Skin epidermis (tissue), 12 donors: ENCODE measurements around the gene SMG9.
"Not testable (repeated sequence)": the region's sequence is repeated elsewhere in the genome, so short reads cannot be mapped to it uniquely, and the experiment has no call there.

Source experiments
- H3K27ac ChIP-seq, 21 experiments: fragments of 200-600 bp; sonication (generic) in 11 of 21; one replicate each; pipeline ENCODE4 v1.5.0; 2020; ENCODE audit warnings: mild to moderate bottlenecking in 3 of 21, inconsistent platforms in 2 of 21, moderate library complexity in 2 of 21
- H3K4me3 ChIP-seq, 7 experiments: fragments of 200-600 bp; sonication (generic) in 2 of 7; one replicate each; pipeline ENCODE4 v1.5.0; 2020; ENCODE audit warnings: inconsistent platforms in 2 of 7, mild to moderate bottlenecking in 2 of 7, moderate library complexity in 1 of 7

The SMG9 gene

DNA sequence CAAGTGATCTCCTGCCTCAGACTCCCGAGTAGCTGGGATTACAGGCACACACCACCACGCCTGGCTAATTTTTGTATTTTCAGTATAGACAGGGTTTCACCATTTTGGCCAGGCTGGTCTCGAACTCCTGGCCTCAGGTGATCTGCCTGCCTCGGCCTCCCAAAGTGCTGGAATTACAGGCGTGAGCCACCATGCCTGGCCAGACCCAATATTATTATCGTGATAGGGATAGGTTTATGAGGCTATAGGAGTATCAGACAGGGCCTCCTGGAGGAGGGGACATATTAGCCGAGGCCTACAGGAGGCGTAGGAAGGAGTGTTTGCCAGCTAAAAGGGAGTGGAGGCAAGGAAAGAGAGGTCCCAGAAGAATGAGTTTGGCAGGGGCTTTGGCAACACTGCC is 9.9 kb upstream of the SMG9 start:
- H3K27ac ChIP-seq, result peak overlapping the region in 20 of 21 experiments; percentile 51 to 89 (median 77)
- not testable (repeated sequence) for H3K4me3 ChIP-seq

DNA sequence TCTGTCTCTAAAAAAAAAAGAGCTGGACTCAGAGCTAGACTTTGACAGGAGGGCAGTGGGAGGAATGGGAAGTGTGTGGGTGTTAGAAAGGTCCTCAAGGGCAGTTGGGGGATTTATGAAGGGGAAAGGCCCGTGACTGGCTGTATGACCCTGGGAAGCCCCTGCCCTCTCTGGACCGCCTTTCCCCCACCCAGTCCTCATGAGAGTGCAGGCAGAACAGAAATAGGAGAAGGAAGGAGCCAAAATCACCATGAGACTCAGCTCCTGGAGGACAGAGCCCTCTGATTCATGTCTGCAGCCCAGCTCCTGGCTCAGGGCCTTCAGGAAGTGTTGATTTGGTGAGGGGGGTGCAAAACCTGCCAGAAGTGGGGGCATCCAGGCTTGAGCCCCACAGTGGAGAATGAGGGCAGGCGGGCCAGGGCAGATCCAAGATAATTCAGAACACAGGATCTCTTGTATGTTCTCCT is 8.7 kb upstream of the SMG9 start:
- H3K4me3 ChIP-seq, result no peak overlapping the region
- peak overlapping the region in 17 of 21 experiments; percentile 18 to 88 (median 52) for H3K27ac ChIP-seq

DNA sequence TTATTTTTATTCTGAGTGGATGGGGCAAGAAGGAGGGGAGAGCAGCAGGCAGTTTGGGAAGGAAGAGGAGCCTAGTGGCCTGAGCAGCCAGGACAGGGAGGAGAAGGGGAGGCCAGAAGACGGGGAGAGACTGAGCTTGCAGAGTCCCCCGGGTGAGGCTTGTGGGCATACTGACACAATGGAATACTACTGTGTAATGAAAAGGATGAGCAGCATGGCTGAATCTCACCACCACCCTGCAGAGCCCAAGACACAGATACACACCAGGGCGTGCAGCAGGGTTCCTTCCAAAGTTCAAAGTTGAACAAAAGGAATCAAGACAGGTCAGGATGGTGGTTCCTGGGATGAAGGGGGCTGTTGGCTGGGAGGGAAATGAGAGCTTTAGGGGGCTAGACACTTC is 8.1 kb upstream of the SMG9 start:
- Histone ChIP-seq H3K4me3 (no peak overlapping the region), H3K27ac (peak overlapping the region in 6 of 21 experiments; percentile 17 to 73 (median 56))

DNA sequence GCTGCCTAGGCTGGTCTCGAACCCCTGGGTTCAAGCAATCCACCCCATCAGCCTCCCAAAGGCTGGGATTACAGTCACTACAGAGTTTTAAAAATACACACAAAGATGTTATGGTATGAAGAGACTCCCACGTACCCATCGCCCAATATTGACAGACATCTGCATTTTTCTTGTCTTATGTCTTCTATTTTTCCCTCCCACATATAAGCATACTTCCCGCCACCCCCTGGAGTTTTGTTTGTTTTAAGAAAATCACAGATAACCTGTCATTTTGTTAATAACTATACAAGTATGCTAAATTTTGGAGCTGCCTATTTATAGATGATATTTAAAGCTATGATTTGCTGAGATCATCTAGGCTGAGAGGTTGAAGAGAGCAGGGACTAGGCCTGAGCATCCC is 6.2 kb upstream of the SMG9 start:
- H3K27ac ChIP-seq, result peak overlapping the region in 2 of 21 experiments; percentile 5 to 39
- no peak overlapping the region for H3K4me3 ChIP-seq

DNA sequence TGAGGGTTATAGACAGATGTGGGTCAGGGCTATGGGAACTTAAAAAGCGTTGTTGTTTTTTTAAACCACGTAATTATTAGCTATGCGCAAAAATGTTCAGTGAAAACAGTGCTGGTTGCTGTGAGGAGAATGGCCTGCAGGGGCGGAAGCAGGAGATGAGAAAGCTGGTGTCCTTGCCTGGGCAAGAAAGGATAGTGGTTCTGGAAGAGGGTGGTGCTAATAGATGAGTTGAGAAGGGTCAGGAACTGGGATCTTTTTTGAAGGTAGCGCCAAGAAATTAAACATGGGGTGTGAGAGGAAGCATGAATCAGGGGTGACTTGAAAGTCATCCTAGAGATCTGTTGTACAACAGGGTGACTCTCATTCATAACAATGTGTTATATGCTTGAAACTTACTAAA is 4.8 kb upstream of the SMG9 start:
- Histone ChIP-seq H3K27ac (peak overlapping the region in 13 of 21 experiments; percentile 28 to 93 (median 62)), H3K4me3 (no peak overlapping the region)

DNA sequence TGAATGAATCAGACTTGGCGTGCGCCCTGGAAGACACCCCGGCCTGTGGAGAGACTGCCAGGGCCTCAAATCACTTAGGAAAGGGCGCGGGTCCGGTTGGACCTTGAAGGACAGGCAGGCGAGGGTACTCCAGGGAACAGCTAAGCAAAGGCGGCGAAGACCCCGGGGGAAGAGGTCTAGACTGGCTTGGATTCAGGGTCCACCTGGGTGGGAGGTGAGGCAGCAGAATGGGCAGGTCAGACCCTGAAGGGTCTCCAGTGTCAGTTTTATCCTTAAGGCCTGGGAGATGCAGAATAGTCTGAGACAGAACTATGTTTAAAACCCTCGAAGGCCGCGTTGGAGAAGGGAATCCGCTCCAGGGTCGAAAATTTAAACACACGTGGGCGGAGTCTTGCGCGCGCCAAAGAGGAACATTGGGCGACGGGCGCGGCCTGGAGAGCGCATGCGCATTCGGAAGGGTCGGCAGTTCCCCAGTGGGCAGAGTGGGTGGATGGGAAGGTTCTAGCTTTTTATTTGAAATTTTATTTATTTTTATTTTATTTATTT is 567 bp upstream of the SMG9 start:
- H3K27ac ChIP-seq, result peak overlapping the region; percentile 44 to 99 (median 94)
- H3K4me3 ChIP-seq, result peak overlapping the region; percentile 47 to 72 (median 63)

DNA sequence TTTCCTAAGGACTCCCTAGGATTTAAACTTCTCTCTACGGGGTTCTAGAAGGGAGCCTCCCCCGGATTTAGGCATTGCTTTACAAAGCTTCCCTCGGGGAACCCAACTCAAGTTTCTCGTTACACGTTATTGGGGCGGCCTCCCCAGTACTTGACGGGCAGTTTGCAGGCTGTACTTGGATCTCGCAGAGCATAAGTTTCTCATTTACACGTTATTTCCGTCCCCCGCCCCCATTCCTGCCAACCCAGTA is 584 bp downstream of the SMG9 start:
- Histone ChIP-seq H3K27ac (peak overlapping the region; percentile 44 to 99 (median 94)), H3K4me3 (peak overlapping the region; percentile 47 to 72 (median 63))

DNA sequence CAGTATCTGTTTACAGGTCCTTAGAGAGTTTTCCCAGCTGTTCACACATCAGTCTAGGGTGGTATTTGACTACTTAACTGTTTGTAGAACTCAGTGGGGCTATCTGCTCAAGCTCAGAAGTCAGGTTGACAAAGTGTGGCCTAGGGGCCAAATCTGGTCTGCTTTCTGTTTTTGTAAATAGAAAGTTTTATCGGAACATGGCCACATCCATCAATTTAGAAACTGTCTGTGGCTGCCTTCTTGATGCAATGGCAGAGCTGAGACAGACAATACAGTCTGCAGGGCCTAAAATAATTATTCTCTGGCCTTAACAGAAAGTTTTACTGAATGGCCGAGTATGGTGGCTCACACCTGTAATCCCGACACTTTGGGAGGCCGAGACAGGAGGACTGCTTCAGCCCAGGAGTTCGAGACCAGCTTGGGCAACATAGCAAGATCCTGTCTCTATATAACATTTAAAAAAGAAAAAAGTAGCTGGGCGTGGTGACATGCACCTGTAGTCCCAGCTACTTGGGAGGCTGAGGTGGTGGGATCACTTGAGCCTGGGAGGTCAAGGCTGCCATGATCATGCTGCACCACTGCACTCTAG is 2.4 kb downstream of the SMG9 start:
- Histone ChIP-seq H3K27ac (peak overlapping the region in 15 of 21 experiments; percentile 4 to 99 (median 95)), H3K4me3 (no peak overlapping the region)

DNA sequence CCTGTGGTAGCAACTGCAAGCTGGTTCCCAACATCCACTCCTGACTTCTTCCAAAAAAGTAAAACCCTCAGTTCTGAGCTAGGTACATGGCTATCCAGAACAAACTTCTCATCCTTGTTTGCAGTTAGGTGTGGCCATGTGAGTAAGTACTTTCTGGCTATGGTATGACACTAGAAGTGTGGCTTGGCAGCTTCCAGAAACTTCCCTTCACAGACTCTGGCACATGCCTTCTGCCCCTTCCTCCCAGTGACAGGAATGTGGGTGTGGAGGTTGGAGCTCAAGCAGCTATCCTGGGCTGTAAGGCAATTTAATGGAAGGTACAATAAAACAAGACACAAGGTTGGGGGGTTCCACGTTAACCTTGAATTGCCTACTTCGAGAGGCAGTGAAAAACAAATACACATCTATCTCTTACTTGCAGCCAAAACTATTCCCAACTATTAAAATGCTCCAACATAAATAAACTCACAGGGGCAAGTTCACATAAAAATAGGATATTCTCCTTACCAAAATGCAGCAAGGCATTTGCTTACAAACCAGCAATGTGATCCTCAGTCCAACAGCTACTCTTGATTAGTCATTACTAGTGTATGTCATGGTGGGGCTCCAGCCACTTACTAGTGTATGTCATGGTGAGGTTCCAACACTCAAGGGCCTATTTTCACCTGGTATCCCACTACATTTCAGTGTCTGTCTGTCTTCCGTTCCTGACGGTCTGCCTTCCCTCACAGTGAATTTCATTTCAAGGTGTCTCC is 3.1 kb downstream of the SMG9 start:
- H3K4me3 ChIP-seq, result no peak overlapping the region
- H3K27ac ChIP-seq, result peak overlapping the region in 6 of 21 experiments; percentile 9 to 96 (median 94)

DNA sequence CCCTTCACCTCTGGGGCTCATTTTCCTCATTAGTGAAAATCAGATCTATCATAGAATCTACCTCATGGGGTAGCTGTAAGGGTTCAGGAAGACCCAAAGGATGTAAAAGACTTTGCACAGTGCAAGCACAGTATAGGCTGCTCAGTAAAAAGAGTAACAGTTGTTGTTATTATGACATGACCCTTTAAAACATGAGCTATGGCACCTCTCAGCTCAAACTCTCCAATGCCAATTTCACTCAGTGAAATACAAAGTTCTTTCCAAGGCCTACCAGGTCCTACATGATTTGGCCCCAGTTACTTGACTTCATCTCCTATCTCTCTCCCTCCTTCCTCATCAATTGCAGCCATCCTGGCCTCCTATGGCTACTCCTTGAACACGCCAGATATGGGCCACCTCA is 4.9 kb downstream of the SMG9 start:
- Histone ChIP-seq H3K27ac (peak overlapping the region in 1 of 21 experiments; percentile 43), H3K4me3 (no peak overlapping the region)

DNA sequence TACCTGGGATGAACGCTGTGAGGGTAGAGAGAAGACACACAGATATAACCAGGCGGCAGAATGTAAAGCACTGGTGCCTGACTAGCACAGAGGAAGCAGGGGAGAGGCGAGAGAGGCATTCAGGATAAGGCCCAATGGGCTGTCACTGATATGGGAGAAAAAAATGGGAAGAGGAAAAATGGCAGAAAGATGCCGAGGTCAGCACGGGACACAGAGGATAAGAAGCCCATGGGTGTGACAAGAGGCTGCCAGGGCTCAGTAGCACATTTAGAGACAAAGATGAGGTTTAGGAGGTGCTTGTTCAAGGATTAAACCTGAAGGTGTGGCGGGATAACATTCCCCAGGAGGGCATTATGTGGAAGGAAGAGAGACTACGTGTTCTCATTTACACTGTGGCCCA is 5.6 kb downstream of the SMG9 start:
- H3K27ac ChIP-seq, result peak overlapping the region in 2 of 21 experiments; percentile 10 to 43
- no peak overlapping the region for H3K4me3 ChIP-seq

DNA sequence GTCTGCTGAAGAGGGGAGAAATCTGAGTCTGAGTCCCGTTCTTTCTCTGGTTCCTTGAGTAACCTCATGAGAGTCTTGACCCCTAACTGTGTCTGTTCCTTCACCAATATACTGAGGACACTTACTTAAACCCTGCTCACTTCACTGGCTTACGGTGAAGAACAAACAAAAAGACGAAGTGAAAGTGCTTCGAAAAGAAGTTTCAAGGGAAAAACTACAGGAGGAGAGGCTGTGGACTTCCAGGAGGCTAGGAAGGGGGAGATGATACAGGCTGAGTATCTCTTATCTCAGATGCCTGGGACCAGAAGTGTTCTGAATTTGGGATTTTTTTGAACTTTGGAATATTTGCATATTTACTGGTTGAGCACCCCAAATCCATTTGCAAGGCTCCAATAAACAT is 6.1 kb downstream of the SMG9 start:
- no peak overlapping the region for H3K4me3 ChIP-seq
- peak overlapping the region in 5 of 21 experiments; percentile 8 to 76 (median 43) for H3K27ac ChIP-seq

DNA sequence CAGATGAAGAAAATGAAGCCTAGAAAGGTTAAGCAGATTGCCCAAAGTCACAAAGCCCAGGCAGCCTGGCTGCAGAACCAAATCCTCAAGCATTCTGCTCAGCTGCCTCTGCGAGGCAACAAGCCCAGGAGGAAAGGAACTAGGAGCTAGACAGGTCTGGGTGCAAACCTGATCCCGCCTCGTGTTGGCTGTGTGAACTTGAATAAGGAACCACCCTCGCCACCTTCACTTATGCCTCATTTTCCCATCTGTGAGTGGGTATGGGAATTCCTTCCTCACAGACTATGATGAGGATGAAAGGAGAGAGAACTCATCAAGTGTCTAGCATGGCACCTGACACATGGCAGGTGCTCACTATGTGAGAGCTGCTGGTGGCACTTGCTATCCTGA is 6.6 kb downstream of the SMG9 start:
- H3K4me3 ChIP-seq, result no peak overlapping the region
- H3K27ac ChIP-seq, result peak overlapping the region in 5 of 21 experiments; percentile 8 to 76 (median 21)

DNA sequence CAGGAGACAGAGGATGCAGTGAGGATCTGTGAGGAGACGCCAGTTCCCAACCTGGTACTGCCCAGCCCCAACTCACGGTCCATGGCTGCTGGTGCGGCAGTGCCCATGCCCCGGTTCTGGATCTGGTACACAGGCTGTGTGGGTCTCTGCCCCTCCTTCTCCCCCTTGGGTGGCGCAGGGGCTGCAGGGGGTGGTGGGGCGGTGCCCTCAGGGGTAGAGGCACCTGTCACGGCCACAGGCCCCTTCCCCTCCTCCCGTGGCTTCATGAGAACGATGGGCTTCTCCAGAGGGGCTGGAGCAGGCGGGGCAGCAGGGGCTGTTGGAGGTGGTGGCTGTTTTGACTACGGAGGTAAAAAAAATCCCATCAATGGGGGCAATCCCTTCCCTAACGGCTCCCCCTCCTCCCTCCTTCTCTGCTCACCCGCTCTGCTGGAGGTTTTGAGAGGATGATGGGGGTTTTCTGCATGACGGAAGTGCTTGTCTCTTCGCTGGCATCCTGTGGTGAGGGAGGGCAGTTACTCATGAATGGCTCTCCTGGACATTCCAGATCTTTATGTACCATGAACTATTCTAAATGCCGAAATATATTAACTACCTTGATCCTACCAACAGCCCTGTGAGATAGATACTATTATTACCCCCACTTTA is 7.1 kb downstream of the SMG9 start:
- peak overlapping the region in 6 of 21 experiments; percentile 9 to 76 (median 36) for H3K27ac ChIP-seq

DNA sequence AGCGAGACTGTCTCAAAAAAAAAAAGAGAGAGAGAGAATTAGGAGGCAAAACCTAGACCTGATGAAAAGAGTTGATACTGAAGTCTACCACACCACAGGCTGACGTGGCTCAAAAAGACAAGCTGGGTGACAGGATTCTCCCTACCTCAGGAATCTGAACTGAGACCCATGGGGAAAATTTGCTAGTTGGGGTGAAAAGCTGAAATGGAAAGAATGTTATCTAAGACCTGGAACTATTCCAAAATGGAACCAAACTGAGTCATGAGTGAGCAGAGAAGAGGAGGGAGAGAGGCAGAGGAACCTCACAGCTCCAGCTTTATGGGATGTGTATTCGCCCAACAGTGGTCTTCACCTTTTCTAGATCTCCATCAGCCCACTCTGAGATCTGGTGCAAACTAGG is 11.7 kb downstream of the SMG9 start:
- no peak overlapping the region for H3K27ac ChIP-seq
- H3K4me3 ChIP-seq, result no peak overlapping the region

More for the DNA sequence above, 7.1 kb downstream of the SMG9 start:
- no peak overlapping the region for H3K4me3 ChIP-seq

DNA sequence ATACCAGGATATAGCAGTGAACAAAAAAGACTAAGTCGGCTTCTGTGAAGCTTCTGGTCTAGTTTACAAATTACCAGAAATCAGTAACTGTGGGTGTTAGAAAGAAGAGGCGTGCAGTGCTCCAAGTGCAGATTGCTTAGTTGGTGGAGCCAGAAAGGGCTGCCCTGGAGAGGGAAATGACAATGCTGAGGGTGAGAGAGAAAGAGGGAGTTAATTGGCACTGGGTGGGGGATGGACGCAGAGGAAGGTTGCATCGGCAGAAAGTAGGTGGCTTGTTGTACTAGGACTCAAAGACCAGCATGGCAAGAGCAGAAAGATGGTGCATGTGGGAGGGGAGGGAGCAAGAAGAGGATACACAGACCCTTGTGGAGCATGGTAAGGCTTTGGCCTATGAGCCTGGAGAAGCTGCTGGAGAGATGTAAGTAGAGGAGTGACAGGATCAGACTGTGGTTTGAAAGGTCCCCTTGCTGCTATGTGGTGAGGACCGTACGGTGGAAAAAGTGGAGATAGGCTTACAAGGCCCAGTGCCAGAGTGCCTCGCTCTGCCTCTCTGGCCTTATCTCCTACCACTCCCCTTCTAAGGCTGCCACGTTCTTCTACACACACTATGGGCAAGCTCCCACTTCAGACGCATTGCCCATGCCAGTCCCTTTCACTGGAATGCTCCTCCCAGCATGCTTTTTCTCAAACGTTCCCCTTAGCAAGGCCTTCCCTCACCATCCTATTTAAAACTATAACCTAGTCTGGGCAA is 13.5 kb downstream of the SMG9 start:
- peak overlapping the region in 1 of 21 experiments; percentile 67 for H3K27ac ChIP-seq

DNA sequence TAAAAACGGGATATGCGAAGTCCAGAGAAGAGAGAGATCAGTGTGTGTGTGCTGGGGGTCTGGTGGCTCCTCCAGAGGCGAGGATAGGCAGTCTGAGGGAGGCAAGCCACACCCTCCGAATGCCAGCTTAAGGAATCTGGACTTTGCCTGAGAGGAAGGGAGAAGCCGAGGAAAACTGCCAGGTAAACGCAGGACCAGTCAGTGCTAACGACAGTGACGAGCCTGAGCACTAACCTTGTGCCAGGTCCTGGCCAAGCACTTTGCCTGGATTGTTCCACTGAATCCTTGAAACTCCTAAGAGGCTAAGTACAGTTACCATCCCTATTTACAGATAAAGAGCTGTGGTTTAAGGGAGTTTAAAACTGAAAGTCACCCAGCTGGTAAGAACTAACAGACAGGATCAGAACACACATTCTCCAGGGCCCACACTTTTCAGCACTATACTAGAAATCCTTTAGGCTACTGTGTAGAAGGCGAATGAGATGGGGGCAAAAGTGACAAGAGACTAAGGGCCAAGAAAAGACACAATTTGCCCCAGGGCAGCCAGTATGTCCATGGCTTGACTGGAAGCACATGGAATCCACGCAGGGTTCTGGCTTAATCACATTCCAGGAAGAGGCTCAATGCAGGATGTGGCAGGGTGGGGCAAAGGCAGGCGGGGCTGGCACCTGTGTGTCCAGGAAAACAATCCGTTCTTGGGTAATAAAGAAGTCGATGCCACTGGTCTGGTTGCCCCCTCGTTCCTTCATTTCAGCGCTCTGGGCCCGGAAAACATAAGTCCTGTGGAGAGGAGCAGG is 15.1 kb downstream of the SMG9 start:
- H3K27ac ChIP-seq, result peak overlapping the region in 13 of 21 experiments; percentile 4 to 81 (median 62)
- H3K4me3 ChIP-seq, result no peak overlapping the region

More for the DNA sequence above, 13.5 kb downstream of the SMG9 start:
- H3K4me3 ChIP-seq, result no peak overlapping the region

DNA sequence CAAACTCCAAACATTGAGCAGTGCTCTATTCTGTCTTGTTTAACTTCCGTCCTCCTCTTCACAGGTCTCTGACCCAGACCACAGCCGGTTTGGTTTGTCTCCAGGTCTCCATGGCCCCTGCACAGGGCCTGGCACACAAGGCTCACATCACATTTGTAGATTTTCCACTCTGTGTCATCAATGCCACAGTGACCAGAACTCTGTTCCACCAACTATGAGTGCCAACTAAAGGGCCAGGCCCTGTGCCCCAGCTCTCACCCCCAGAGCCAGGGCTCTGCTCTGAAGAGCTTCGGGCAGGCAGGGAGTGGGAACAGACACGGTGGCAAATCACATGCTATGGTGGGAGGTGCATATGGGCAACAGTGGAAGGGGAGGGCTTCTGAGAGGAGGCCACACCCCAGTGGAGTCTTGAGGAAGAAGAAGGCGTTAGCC is 16.0 kb downstream of the SMG9 start:
- H3K4me3 ChIP-seq, result no peak overlapping the region
- H3K27ac ChIP-seq, result peak overlapping the region in 12 of 21 experiments; percentile 4 to 81 (median 62)

DNA sequence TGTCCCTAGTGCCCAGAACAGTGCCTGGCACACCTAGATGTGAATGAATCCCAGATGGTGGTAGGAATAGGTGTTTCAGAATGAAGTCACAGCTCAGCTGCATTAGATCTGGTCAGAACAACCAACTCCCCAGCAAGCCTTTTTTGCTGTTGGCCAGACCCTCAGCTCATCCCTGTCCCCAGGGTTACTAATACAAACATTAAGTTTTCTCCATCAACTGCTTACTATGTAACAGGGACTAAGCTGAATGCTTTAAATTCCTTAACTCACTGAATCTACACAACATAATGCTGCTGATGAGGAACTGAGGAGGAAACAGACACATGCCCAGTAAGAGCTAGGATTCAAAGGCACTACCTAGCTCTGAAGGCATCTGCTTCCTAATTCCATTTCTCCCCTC is 18.8 kb downstream of the SMG9 start:
- Histone ChIP-seq H3K27ac (peak overlapping the region in 1 of 21 experiments; percentile 27), H3K4me3 (no peak overlapping the region)
